ENCODE measurements around the gene ZNF154. TPM values are rescaled to one million over a fixed set of nuclear protein-coding genes. Genes with fewer than 3 reads are reported as not detected.

Gene ZNF154
- total RNA-seq, 1 experiment from 2014 or later: 20.0 TPM

- H3K4me1 Mint-ChIP-seq: peaks cover 13% of the 10 kb centered on the region
- no peak overlapping the region for H3K27ac Mint-ChIP-seq
- ATAC-seq (no peak), DNase-seq (ENCODE audit: low spot score) (no peak)
- H3K9me3 Mint-ChIP-seq: peaks cover 25% of the 10 kb centered on the region
- ChIA-PET POLR2A (no interaction called here), CTCF (no interaction called here)
- peaks cover 61% of the 10 kb centered on the region for H3K27me3 Mint-ChIP-seq (ENCODE audit: low read depth)
- TF ChIP-seq CREM (CRISPR knock-in tag; IDR thresholded peaks at IDR 0.05) (no peak), ATF3 (CRISPR knock-in tag; conservative IDR thresholded peaks at IDR 0.05) (no peak), CBFB (CRISPR knock-in tag; IDR thresholded peaks at IDR 0.05; ENCODE audit: low read depth) (no peak), AR (CRISPR knock-in tag; IDR thresholded peaks at IDR 0.05) (no peak), SP1 (CRISPR knock-in tag; conservative IDR thresholded peaks at IDR 0.05) (no peak), NR1H2 (CRISPR knock-in tag; IDR thresholded peaks at IDR 0.05) (no peak), IRF2 (CRISPR knock-in tag; IDR thresholded peaks at IDR 0.05; ENCODE audit: borderline replicate concordance, low read depth) (no peak), ZSCAN18 (CRISPR knock-in tag; IDR thresholded peaks at IDR 0.05) (no peak), TEAD1 (CRISPR knock-in tag; IDR thresholded peaks at IDR 0.05) (no peak), ELF4 (CRISPR knock-in tag; IDR thresholded peaks at IDR 0.05; ENCODE audit: low read depth) (no peak), PRRX2 (CRISPR knock-in tag; IDR thresholded peaks at IDR 0.05) (no peak)
- TF ChIP-seq, protein P1, sequence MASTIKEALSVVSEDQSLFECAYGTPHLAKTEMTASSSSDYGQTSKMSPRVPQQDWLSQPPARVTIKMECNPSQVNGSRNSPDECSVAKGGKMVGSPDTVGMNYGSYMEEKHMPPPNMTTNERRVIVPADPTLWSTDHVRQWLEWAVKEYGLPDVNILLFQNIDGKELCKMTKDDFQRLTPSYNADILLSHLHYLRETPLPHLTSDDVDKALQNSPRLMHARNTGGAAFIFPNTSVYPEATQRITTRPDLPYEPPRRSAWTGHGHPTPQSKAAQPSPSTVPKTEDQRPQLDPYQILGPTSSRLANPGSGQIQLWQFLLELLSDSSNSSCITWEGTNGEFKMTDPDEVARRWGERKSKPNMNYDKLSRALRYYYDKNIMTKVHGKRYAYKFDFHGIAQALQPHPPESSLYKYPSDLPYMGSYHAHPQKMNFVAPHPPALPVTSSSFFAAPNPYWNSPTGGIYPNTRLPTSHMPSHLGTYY (CRISPR knock-in tag; IDR thresholded peaks at IDR 0.05): no peak
- TF ChIP-seq, protein P2, sequence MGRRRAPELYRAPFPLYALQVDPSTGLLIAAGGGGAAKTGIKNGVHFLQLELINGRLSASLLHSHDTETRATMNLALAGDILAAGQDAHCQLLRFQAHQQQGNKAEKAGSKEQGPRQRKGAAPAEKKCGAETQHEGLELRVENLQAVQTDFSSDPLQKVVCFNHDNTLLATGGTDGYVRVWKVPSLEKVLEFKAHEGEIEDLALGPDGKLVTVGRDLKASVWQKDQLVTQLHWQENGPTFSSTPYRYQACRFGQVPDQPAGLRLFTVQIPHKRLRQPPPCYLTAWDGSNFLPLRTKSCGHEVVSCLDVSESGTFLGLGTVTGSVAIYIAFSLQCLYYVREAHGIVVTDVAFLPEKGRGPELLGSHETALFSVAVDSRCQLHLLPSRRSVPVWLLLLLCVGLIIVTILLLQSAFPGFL (CRISPR knock-in tag; IDR thresholded peaks at IDR 0.05; ENCODE audit: borderline replicate concordance): no peak
- TF ChIP-seq, protein P3, sequence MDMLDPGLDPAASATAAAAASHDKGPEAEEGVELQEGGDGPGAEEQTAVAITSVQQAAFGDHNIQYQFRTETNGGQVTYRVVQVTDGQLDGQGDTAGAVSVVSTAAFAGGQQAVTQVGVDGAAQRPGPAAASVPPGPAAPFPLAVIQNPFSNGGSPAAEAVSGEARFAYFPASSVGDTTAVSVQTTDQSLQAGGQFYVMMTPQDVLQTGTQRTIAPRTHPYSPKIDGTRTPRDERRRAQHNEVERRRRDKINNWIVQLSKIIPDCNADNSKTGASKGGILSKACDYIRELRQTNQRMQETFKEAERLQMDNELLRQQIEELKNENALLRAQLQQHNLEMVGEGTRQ (CRISPR knock-in tag; IDR thresholded peaks at IDR 0.05): no peak
- no peak overlapping the region for H3K4me3 Mint-ChIP-seq
- no peaks in the 10 kb centered on the region for H3K36me3 Mint-ChIP-seq
Observed at GRCh38 chr19:57656346-57656745, 52.7 kb downstream of the ZNF154 start.

GRCh38 chr19:57655443-57655842 is 53.6 kb downstream of the ZNF154 start:
- CTCF ChIA-PET: no interaction called here
- H3K4me3 Mint-ChIP-seq: no peak overlapping the region

More at GRCh38 chr19:57655443-57655842, 53.6 kb downstream of the ZNF154 start:
- H3K36me3 Mint-ChIP-seq: no peaks in the 10 kb centered on the region
- H3K4me1 Mint-ChIP-seq: peaks cover 14% of the 10 kb centered on the region
- no peak for ATAC-seq
- TF ChIP-seq FOXJ3 (CRISPR knock-in tag; IDR thresholded peaks at IDR 0.05; ENCODE audit: borderline replicate concordance) (no peak), IRF2 (CRISPR knock-in tag; IDR thresholded peaks at IDR 0.05; ENCODE audit: borderline replicate concordance, low read depth) (no peak), ETV6 (CRISPR knock-in tag; IDR thresholded peaks at IDR 0.05) (no peak), NFE2L1 (CRISPR knock-in tag; IDR thresholded peaks at IDR 0.05) (no peak), TCF7 (CRISPR knock-in tag; IDR thresholded peaks at IDR 0.05; ENCODE audit: low read depth) (no peak), NR3C1 (CRISPR knock-in tag; conservative IDR thresholded peaks at IDR 0.05; ENCODE audit: low read depth) (no peak)
- TF ChIP-seq, protein P4, sequence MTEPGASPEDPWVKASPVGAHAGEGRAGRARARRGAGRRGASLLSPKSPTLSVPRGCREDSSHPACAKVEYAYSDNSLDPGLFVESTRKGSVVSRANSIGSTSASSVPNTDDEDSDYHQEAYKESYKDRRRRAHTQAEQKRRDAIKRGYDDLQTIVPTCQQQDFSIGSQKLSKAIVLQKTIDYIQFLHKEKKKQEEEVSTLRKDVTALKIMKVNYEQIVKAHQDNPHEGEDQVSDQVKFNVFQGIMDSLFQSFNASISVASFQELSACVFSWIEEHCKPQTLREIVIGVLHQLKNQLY (CRISPR knock-in tag; IDR thresholded peaks at IDR 0.05): no peak
- no peak overlapping the region for H3K27ac Mint-ChIP-seq
- peaks cover 25% of the 10 kb centered on the region for H3K9me3 Mint-ChIP-seq
- DNase-seq (ENCODE audit: low spot score): no peak
- peaks cover 53% of the 10 kb centered on the region for H3K27me3 Mint-ChIP-seq (ENCODE audit: low read depth)
- POLR2A ChIA-PET: no interaction called here
